H9 (cell line): ENCODE results near the gene USP6NL. TPM values are rescaled to one million over a fixed set of nuclear protein-coding genes. Genes with fewer than 3 reads are reported as not detected.

Experiments used
- DNase-seq: peaks from one replicate; pipeline ENCODE4 v3.0.0-alpha.2; 2017
- H2AFZ ChIP-seq: one replicate; pipeline ENCODE4 v1.6.1; 2013; ENCODE audit warnings: mild to moderate bottlenecking, low read length, control low read depth, moderate library complexity
- H2AK5ac ChIP-seq: 2 replicates; pipeline ENCODE4 v1.6.1; 2013; ENCODE audit warnings: low read length, control low read depth, mixed read lengths; ENCODE audit not compliant: insufficient read length
- H2BK120ac ChIP-seq: one replicate; pipeline ENCODE4 v1.6.1; 2013; ENCODE audit warnings: low read depth, mild to moderate bottlenecking, low read length, control low read depth, inconsistent platforms; ENCODE audit not compliant: poor library complexity, severe bottlenecking
- H2BK12ac ChIP-seq: 2 replicates; pipeline ENCODE4 v1.6.1; 2013; ENCODE audit warnings: low read length, control low read depth, mixed read lengths, low read depth; ENCODE audit not compliant: insufficient read length
- H2BK15ac ChIP-seq: 2 replicates; pipeline ENCODE4 v1.6.1; 2013; ENCODE audit warnings: low read depth, low read length, control low read depth
- H2BK20ac ChIP-seq: one replicate; pipeline ENCODE4 v1.6.1; 2013; ENCODE audit warnings: low read depth, mild to moderate bottlenecking, low read length, control low read depth, inconsistent platforms; ENCODE audit not compliant: poor library complexity, severe bottlenecking
- H2BK5ac ChIP-seq: 2 replicates; pipeline ENCODE4 v1.6.1; 2013; ENCODE audit warnings: low read length, control low read depth, mixed read lengths; ENCODE audit not compliant: insufficient read length
- H3K14ac ChIP-seq: 2 replicates; pipeline ENCODE4 v1.6.1; 2013; ENCODE audit warnings: low read length, control low read depth; ENCODE audit not compliant: insufficient read depth
- H3K18ac ChIP-seq: 2 replicates; pipeline ENCODE4 v1.6.1; 2013; ENCODE audit warnings: low read depth, mild to moderate bottlenecking, mixed read lengths, low read length, control low read depth; ENCODE audit not compliant: insufficient read length
- H3K23ac ChIP-seq: 2 replicates; pipeline ENCODE4 v1.6.1; 2013; ENCODE audit warnings: low read length, control low read depth, mixed read lengths, low read depth; ENCODE audit not compliant: insufficient read length
- H3K23me2 ChIP-seq: 2 replicates; pipeline ENCODE4 v1.6.1; 2013; ENCODE audit warnings: low read depth, mild to moderate bottlenecking, mixed read lengths, low read length, control low read depth; ENCODE audit not compliant: insufficient read length, poor library complexity, severe bottlenecking
- H3K27ac ChIP-seq: 2 replicates; pipeline ENCODE4 v1.5.1; 2013; ENCODE audit warnings: low read length, control low read depth, mixed read lengths, low read depth; ENCODE audit not compliant: insufficient read length
- H3K27me3 ChIP-seq: 2 replicates; pipeline ENCODE4 v1.6.1; 2013; ENCODE audit warnings: low read length, control low read depth, inconsistent platforms; ENCODE audit not compliant: insufficient read depth
- H3K4ac ChIP-seq: 2 replicates; pipeline ENCODE4 v1.6.1; 2013; ENCODE audit warnings: low read depth, mild to moderate bottlenecking, control low read depth, inconsistent platforms, low read length, moderate library complexity
- H3K4me1 ChIP-seq: 2 replicates; pipeline ENCODE4 v1.6.1; 2013; ENCODE audit warnings: low read length, control low read depth, inconsistent platforms; ENCODE audit not compliant: insufficient read depth
- H3K4me2 ChIP-seq: 2 replicates; pipeline ENCODE4 v1.6.1; 2013; ENCODE audit warnings: low read length, control low read depth, mixed read lengths; ENCODE audit not compliant: insufficient read length, insufficient read depth
- H3K56ac ChIP-seq: 2 replicates; pipeline ENCODE4 v1.6.1; 2013; ENCODE audit warnings: low read depth, mild to moderate bottlenecking, mixed read lengths, low read length, control low read depth; ENCODE audit not compliant: insufficient read length
- H3K79me1 ChIP-seq: 2 replicates; pipeline ENCODE4 v1.6.1; 2013; ENCODE audit warnings: low read depth, mild to moderate bottlenecking, moderate library complexity, low read length, control low read depth, inconsistent platforms; ENCODE audit not compliant: insufficient read depth, poor library complexity, severe bottlenecking
- H3K79me2 ChIP-seq: 2 replicates; pipeline ENCODE4 v1.6.1; 2013; ENCODE audit warnings: low read length, control low read depth, inconsistent platforms; ENCODE audit not compliant: insufficient read depth
- H3K9ac ChIP-seq: 2 replicates; pipeline ENCODE4 v1.6.1; 2013; ENCODE audit warnings: low read length, control low read depth, mixed read lengths; ENCODE audit not compliant: insufficient read length; ENCODE audit errors: extremely low read depth
- H3K9me3 ChIP-seq: one replicate; pipeline ENCODE4 v1.6.1; 2013; ENCODE audit warnings: low read depth, low read length, inconsistent platforms; ENCODE audit not compliant: control insufficient read depth
- H3T11ph ChIP-seq: one replicate; pipeline ENCODE4 v1.6.1; 2013; ENCODE audit warnings: mild to moderate bottlenecking, low read length, control low read depth, inconsistent platforms
- H4K20me1 ChIP-seq: one replicate; pipeline ENCODE4 v1.6.1; 2013; ENCODE audit not compliant: control insufficient read depth, insufficient read length, insufficient read depth
- H4K5ac ChIP-seq: 2 replicates; pipeline ENCODE4 v1.6.1; 2013; ENCODE audit warnings: low read depth, mild to moderate bottlenecking, mixed read lengths, low read length, control low read depth; ENCODE audit not compliant: insufficient read length
- H4K8ac ChIP-seq: replicated peaks from 2 replicates; pipeline ENCODE4 v1.6.1; 2013; ENCODE audit warnings: low read length, control low read depth, mixed read lengths, low read depth; ENCODE audit not compliant: insufficient read length
- H4K91ac ChIP-seq: 2 replicates; pipeline ENCODE4 v1.6.1; 2013; ENCODE audit warnings: low read depth, mild to moderate bottlenecking, moderate library complexity, mixed read lengths, low read length, control low read depth; ENCODE audit not compliant: insufficient read length
- H3K27ac Mint-ChIP-seq, 3 experiments: 2 replicates in 2 of 3; 3 replicates in 1 of 3; pipeline ENCODE4 v1.8.0; 2020 to 2021; ENCODE audit warnings: mixed read lengths in 3 of 3, mild to moderate bottlenecking in 1 of 3, moderate library complexity in 1 of 3
- H3K27me3 Mint-ChIP-seq: 2 replicates; pipeline ENCODE4 v1.8.0; 2021; ENCODE audit warnings: low read depth, mild to moderate bottlenecking, moderate library complexity, mixed read lengths
- H3K36me3 Mint-ChIP-seq, 3 experiments: 2 replicates in 2 of 3; 3 replicates in 1 of 3; pipeline ENCODE4 v1.8.0; 2020 to 2021; ENCODE audit warnings: low read depth in 3 of 3, mixed read lengths in 3 of 3; ENCODE audit not compliant: insufficient read depth in 1 of 3
- H3K4me1 Mint-ChIP-seq, 2 experiments: 2 replicates each; pipeline ENCODE4 v1.8.0; 2020; ENCODE audit warnings: mixed read lengths in 2 of 2
- H3K4me3 Mint-ChIP-seq, 2 experiments: 2 replicates in 1 of 2; 3 replicates in 1 of 2; pipeline ENCODE4 v1.8.0; 2020 to 2021; ENCODE audit warnings: mild to moderate bottlenecking in 2 of 2, mixed read lengths in 2 of 2, moderate library complexity in 1 of 2
- H3K9me3 Mint-ChIP-seq, 2 experiments: 2 replicates in 1 of 2; 3 replicates in 1 of 2; pipeline ENCODE4 v1.8.0; 2020; ENCODE audit warnings: mild to moderate bottlenecking in 2 of 2, mixed read lengths in 2 of 2, moderate library complexity in 1 of 2
- WGBS: extraction: QIAGEN DNeasy Blood & Tissue Kit; methylation state at CpG from one replicate; pipeline ENCODE4 v1.1.7; 2013; ENCODE audit warnings: missing lambda C conversion rate, low lambda C conversion rate, mixed read lengths; ENCODE audit not compliant: insufficient read length; ENCODE audit errors: extremely low coverage; 5-methylcytosine and 5-hydroxymethylcytosine counted together
- total RNA-seq: library from RNA; stranded (reverse); gene quantifications from 2 replicates; pipeline ENCODE4 v1.2.1, GENCODE V29; 2021
- TF ChIP-seq, protein P1 (sequence below): fragments of 200-600 bp; sonication (generic); conservative IDR thresholded peaks from 3 replicates; pipeline ENCODE4 v1.8.0; 2021; ENCODE audit warnings: antibody characterized with exemption, mild to moderate bottlenecking

The USP6NL gene
- total RNA-seq, 1 experiment from 2014 or later: 28.3 TPM

DNA sequence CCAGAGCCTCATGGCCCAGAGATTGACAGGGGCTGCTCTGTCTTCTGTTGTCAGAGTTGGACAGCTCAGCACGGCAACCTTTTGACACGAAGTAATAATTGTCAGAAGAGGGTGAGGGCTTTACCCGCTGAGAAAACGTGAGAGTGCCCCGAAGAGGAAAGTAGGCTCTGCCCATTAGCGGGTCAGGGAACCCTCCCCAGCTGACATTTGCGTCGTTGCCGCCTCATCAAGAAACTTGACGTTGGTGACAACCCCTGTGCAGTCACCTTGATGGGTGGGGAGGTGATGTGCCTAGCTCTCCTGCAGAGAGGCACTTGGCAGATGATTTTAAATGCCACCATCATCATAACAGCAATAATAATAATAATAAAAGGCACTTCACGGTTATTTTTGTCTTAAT lies 202.1 kb downstream of the USP6NL start:
- Histone ChIP-seq H3K4me1 (peaks cover 3% of the 10 kb centered on the region; the same call in 1 of the 2 replicates), H3K27me3 (no peaks in the 10 kb centered on the region), H3K79me1 (no peaks in the 10 kb centered on the region), H2BK120ac (no peak overlapping the region), H3K27ac (no peak overlapping the region), H3K23me2 (no peaks in the 10 kb centered on the region), H2BK15ac (no peak overlapping the region), H4K5ac (no peak overlapping the region), H3K9me3 (no peaks in the 10 kb centered on the region), H2BK20ac (no peak overlapping the region), H4K20me1 (no peaks in the 10 kb centered on the region), H3T11ph (no peak overlapping the region), H3K56ac (no peak overlapping the region), H2BK5ac (no peak overlapping the region), H3K9ac (no peak overlapping the region), H3K79me2 (no peaks in the 10 kb centered on the region), H3K23ac (no peak overlapping the region), H2AK5ac (no peak overlapping the region), H2AFZ (no peak overlapping the region), H3K18ac (no peak overlapping the region), H4K8ac (no peak overlapping the region), H2BK12ac (no peak overlapping the region), H4K91ac (no peak overlapping the region), H3K14ac (no peak overlapping the region), H3K4me2 (no peak overlapping the region), H3K4ac (no peak overlapping the region)
- Mint-ChIP-seq H3K27me3 (no peaks in the 10 kb centered on the region), H3K4me1 (peaks cover 5 to 13% of the 10 kb centered on the region in 2 experiments), H3K36me3 (no peaks in the 10 kb centered on the region; a peak in 1 of 7 replicates), H3K9me3 (peaks cover 3 to 5% of the 10 kb centered on the region in 2 experiments; a peak in 3 of 5 replicates), H3K4me3 (no peak overlapping the region), H3K27ac (no peak overlapping the region; a peak in 1 of 7 replicates)
- TF ChIP-seq, protein P1, sequence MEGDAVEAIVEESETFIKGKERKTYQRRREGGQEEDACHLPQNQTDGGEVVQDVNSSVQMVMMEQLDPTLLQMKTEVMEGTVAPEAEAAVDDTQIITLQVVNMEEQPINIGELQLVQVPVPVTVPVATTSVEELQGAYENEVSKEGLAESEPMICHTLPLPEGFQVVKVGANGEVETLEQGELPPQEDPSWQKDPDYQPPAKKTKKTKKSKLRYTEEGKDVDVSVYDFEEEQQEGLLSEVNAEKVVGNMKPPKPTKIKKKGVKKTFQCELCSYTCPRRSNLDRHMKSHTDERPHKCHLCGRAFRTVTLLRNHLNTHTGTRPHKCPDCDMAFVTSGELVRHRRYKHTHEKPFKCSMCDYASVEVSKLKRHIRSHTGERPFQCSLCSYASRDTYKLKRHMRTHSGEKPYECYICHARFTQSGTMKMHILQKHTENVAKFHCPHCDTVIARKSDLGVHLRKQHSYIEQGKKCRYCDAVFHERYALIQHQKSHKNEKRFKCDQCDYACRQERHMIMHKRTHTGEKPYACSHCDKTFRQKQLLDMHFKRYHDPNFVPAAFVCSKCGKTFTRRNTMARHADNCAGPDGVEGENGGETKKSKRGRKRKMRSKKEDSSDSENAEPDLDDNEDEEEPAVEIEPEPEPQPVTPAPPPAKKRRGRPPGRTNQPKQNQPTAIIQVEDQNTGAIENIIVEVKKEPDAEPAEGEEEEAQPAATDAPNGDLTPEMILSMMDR: no peak
- WGBS: no CpG with 5 or more reads among the region's 11 CpGs
- no peak for DNase-seq
